Measurements from ENCODE around the gene KCNG4.

Gene KCNG4

DNA sequence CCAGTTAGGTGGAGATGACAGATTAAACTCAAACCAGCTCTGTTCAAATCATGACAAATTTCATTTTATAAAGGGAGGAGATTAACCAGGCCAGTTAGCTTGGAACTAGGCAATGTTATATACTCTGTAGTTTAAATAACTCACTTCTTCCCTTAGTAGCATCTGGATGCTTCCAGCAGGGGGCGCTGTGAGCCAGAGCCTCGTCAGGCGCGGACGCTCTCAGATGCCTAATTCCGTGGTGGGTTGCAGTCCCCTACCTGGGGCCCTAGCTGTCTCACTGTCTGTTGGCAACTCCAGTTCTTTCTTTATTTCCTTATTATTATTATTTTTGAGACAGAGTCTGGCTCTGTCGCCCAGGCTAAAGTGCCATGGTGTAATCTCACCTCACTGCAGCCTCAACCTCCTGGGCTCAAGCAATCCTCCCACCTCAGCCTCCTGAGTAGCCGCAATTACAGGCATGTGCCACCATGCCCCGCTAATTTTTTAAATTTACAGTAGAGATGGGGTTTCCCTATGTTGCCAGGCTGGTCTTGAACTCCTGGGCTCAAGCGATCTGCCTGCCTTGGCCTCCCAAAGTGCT, 37.5 kb upstream of the KCNG4 start:
- no peaks in the 10 kb centered on the region for H3K36me3 ChIP-seq
- H3K4me3 ChIP-seq, result no peak overlapping the region
- peak; percentile 52 to 78 for DNase-seq
- TF ChIP-seq, protein P1, sequence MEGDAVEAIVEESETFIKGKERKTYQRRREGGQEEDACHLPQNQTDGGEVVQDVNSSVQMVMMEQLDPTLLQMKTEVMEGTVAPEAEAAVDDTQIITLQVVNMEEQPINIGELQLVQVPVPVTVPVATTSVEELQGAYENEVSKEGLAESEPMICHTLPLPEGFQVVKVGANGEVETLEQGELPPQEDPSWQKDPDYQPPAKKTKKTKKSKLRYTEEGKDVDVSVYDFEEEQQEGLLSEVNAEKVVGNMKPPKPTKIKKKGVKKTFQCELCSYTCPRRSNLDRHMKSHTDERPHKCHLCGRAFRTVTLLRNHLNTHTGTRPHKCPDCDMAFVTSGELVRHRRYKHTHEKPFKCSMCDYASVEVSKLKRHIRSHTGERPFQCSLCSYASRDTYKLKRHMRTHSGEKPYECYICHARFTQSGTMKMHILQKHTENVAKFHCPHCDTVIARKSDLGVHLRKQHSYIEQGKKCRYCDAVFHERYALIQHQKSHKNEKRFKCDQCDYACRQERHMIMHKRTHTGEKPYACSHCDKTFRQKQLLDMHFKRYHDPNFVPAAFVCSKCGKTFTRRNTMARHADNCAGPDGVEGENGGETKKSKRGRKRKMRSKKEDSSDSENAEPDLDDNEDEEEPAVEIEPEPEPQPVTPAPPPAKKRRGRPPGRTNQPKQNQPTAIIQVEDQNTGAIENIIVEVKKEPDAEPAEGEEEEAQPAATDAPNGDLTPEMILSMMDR (IDR thresholded peaks at IDR 0.05), result peak; percentile 89 to 90
- intact Hi-C loops (cut with DNase I; ENCODE audit: low total_unique reads), result no loop called here
- H3K9me3 ChIP-seq, result no peaks in the 10 kb centered on the region
- no peak overlapping the region for H3K27ac ChIP-seq
- peaks cover 0 to 3% (median 0%) of the 10 kb centered on the region in 4 donors for H3K4me1 ChIP-seq
- peaks cover 0 to 6% of the 10 kb centered on the region in 2 donors for H3K27me3 ChIP-seq

DNA sequence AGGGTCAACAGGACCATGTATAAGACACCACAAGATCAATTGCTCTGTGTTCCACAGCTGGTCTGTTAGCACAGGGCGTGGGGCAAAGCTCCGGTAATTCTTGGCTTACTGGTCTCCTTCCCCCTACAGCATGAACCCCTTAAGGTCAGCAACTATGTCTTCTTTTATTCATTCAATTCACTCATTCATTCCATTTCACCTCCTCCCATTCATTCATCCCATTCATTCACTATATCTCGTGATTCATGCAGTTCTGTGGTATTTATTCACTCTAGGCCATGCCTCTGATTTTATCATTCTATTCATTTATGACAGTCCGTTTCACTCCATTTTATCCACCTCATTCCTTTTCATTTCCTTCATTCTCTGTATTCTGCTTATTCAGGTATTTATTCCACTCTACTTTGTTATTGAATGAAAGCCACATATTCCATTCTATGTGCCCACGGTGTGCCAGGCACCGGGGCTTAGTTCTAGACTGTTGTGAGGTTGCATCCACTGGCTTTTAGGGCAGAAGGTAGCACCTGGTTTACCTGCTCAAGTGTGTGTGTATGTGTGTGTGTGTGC, 35.9 kb upstream of the KCNG4 start:
- H3K4me1 ChIP-seq, result peaks cover 0 to 3% (median 0%) of the 10 kb centered on the region in 4 donors
- intact Hi-C loops (cut with DNase I; ENCODE audit: low total_unique reads), result loop anchor here (2.0 kb wide), 1 partner anchor 35 kb away; no protein-coding TSS in a partner anchor
- TF ChIP-seq, protein P1 (IDR thresholded peaks at IDR 0.05), result no peak
- no peaks in the 10 kb centered on the region for H3K36me3 ChIP-seq
- no peaks in the 10 kb centered on the region for H3K9me3 ChIP-seq
- peaks cover 0 to 6% of the 10 kb centered on the region in 2 donors for H3K27me3 ChIP-seq
- no peak overlapping the region for H3K27ac ChIP-seq
- DNase-seq, result no peak
- no peak overlapping the region for H3K4me3 ChIP-seq

DNA sequence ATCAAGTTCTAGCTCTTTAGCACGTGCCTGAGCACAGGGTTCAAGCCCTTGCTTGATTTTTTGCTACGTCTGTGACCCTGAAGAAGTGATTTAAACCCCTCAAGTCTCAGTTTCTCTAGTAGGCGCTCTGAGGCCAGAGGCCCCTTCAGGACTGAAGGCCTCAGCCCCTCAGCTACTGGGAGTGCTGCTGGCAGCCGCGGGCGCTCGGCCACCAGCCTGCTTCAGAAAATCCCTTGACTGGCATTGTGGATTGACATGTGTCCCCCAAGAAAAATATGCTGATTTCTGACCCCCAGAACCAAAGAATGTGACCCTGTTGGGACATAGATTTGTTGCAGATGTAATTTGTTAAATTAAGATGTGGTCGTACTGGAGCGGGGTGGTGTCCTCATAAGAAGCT, 34.7 kb upstream of the KCNG4 start:
- Histone ChIP-seq H3K9me3 (no peaks in the 10 kb centered on the region), H3K4me3 (no peak overlapping the region), H3K36me3 (no peaks in the 10 kb centered on the region), H3K27ac (no peak overlapping the region), H3K4me1 (peaks cover 0 to 3% (median 0%) of the 10 kb centered on the region in 4 donors), H3K27me3 (peaks cover 0 to 6% of the 10 kb centered on the region in 2 donors)
- DNase-seq, result no peak
- TF ChIP-seq, protein P1 (IDR thresholded peaks at IDR 0.05), result no peak
- intact Hi-C loops (cut with DNase I; ENCODE audit: low total_unique reads), result loop anchor here (2.0 to 5.0 kb wide), 2 partner anchors 36 to 208 kb away; no protein-coding TSS in a partner anchor

DNA sequence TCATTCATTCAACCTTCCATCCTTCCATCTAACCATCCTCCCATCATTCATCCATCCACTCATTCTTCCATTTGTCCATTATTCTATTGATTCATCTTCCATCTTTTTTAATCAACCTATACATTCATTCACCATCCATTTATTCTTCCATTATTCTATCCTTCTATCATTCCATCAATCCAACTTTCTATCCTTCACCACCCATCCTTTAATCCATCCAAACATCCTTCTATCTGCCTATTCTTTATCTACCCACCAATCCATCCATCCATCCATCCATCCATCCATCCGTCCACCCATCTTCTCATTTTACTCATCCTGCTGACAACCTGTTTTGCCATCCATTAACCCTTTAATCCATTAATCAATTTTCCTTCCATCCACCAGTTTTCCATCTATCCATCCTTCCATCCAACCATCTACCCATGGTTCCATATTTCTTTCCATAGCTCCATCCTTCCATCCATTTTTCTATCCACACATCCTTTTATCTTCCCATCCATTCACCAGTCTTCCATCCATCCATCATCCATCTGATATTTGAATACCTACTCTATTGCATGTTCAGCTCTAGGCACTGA, 33.0 kb upstream of the KCNG4 start:
- no peak for DNase-seq
- Histone ChIP-seq H3K4me3 (no peak overlapping the region), H3K36me3 (no peaks in the 10 kb centered on the region), H3K9me3 (no peaks in the 10 kb centered on the region), H3K4me1 (peaks cover 0 to 3% (median 0%) of the 10 kb centered on the region in 4 donors), H3K27ac (no peak overlapping the region), H3K27me3 (peaks cover 0 to 11% of the 10 kb centered on the region in 2 donors)
- TF ChIP-seq, protein P1 (IDR thresholded peaks at IDR 0.05), result no peak
- intact Hi-C loops (cut with DNase I; ENCODE audit: low total_unique reads), result loop anchor here (5.0 kb wide), 1 partner anchor 209 kb away; no protein-coding TSS in a partner anchor

DNA sequence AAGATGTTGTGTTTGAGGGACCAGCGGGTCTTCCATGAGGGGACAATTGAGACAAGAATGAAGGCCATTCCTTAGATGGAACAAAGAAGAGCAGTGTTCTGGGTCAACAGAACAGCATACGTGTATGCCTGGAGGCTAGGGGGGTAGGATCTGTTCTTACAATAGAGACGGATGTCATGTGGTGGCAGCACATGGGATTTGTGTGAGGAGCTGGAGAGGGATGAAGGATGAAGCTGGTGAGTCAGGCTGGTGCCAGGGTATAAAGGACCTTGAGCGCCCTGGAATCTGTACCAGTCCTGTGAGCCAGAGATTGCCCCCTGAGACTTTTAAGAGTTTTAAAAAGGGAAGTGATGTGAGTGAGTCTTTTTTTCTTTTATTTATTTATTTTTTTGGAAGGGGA, 32.1 kb upstream of the KCNG4 start:
- H3K4me1 ChIP-seq, result no peaks in the 10 kb centered on the region
- peaks cover 0 to 12% of the 10 kb centered on the region in 2 donors for H3K27me3 ChIP-seq
- no peaks in the 10 kb centered on the region for H3K9me3 ChIP-seq
- H3K36me3 ChIP-seq, result no peaks in the 10 kb centered on the region
- intact Hi-C loops (cut with DNase I; ENCODE audit: low total_unique reads), result loop anchor here (5.0 kb wide), 1 partner anchor 210 kb away; no protein-coding TSS in a partner anchor
- no peak for DNase-seq
- TF ChIP-seq, protein P1 (IDR thresholded peaks at IDR 0.05), result no peak
- no peak overlapping the region for H3K27ac ChIP-seq
- no peak overlapping the region for H3K4me3 ChIP-seq

All from tibial artery (tissue), 4 donors.